HG02798 (cell line): ENCODE data around the gene ZDHHC21.
A peak's percentile ranks its signal among the peaks of the same experiment; 100 is the strongest.
"Not testable (repeated sequence)": the region's sequence is repeated elsewhere in the genome, so short reads cannot be mapped to it uniquely, and the experiment has no call there.

ENCODE experiments used
- ATAC-seq: cut with Tn5 transposase; IDR thresholded peaks from one replicate; pipeline ENCODE4 v1.9.1; 2021; ENCODE audit warnings: mild to moderate bottlenecking; ENCODE audit not compliant: unreplicated experiment, poor library complexity

ZDHHC21 gene

DNA sequence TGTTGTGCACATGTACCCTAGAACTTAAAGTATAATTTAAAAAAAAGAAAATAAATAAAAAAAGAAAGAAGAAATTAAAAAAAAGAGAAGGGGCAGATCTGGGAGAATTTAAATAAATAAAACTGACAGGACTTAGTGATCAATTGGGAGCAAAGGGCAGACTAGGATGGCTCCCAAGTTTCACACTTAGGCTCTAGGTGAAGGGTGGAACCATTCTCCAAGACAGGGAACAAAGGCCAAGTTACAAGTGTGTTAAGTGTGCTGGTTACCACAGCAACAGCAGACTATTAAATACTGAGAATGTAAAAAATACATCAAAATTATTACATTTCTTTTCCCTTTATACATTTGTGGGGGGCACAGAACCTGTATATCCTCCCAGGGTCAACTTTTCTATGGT, 7.1 kb downstream of the ZDHHC21 start:
- ATAC-seq, result no peak

DNA sequence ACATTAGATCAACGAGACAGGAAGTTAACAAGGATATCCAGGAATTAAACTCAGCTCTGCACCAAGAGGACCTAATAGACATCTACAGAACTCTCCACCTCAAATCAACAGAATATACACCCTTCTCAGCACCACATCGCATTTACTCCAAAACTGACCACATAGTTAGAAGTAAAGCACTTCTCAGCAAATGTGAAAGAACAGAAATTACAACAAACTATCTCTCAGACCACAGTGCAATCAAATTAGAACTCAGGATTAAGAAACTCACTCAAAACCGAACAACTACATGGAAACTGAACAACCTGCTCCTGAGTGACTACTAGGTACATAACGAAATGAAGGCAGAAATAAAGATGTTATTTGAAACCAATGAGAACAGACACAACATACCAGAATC, 10.6 kb downstream of the ZDHHC21 start:
- ATAC-seq, result not testable (repeated sequence)

- ATAC-seq, result no peak
Observed at GRCh38 chr9:14678776-14679175, 14.5 kb downstream of the ZDHHC21 start.

- no peak for ATAC-seq
Observed at GRCh38 chr9:14677872-14678271, 15.4 kb downstream of the ZDHHC21 start.

DNA sequence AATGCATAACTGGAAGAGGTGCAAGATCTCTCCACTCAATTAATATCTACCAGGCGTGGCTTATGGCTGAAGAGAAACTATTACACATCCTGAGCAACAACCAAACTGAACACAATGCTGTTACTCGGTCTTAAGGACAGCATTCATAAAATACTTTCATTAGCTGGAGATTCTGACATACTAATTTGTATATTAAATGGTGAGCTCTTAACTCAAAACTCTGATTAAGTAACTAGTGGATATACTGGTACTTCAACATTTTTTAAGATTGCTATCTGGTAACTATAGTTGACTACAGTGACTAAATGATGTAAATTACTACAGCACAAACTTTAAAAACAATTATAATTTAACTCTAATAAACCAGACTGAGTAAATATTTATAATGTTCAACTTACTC, 15.8 kb downstream of the ZDHHC21 start:
- ATAC-seq, result no peak

DNA sequence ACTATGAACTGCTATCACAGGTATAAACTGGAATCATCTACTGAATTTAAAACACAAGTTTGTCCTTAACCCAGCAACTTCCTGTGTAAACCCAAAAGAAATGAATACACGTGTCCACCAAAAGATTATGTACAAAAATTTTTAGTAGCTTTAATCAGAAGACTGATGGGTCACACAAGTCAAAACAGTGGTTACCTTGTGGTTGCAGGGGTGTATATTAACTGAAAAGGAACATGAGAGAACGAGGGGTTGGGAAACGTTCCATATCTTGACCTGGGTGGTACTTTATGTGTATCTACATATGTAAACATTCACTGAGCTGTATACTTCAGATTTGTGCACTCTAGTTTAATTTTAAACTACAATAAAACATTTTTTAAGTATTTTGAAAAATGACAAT, 18.6 kb downstream of the ZDHHC21 start:
- no peak for ATAC-seq

DNA sequence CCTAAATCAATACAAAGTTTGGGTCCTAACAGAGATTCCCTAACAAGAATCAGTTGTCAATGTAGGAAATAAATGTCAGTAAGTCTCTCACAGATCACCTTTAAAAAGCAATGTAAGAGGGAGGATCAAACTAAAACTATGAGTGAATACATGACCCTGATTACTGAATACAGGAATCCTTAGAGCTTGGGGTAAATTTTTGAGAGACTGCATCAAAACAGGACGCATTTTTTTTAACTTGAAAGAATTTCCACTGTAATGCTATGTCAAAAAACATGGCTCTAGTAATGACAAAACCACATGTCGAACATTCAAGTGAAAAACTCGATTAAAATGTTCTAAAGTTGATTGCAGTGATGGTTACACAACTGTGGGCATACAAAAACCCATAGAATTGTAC, 21.9 kb downstream of the ZDHHC21 start:
- ATAC-seq, result no peak

DNA sequence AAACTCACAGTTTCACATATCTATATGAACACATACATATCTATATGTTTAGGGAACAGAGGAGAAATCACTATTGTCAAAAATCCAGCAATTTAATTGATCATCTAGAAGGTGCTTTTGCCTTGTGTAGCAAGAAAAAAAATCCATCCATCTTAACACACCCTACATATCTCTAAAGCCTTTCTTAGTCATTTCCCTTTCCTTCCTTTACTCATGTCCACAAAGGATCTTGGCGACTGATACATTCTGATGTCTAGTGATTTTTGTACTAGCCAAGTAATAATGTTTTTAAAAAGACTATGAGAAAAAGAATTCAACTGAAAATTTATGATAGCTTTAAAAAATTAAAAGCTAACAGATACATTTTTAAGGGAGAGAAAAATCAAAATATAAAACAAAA, 22.5 kb downstream of the ZDHHC21 start:
- no peak for ATAC-seq

- ATAC-seq, result not testable (repeated sequence)
Observed at GRCh38 chr9:14664022-14664421, 29.2 kb downstream of the ZDHHC21 start.

GRCh38 chr9:14662060-14662453, 31.2 kb downstream of the ZDHHC21 start:
- no peak for ATAC-seq

DNA sequence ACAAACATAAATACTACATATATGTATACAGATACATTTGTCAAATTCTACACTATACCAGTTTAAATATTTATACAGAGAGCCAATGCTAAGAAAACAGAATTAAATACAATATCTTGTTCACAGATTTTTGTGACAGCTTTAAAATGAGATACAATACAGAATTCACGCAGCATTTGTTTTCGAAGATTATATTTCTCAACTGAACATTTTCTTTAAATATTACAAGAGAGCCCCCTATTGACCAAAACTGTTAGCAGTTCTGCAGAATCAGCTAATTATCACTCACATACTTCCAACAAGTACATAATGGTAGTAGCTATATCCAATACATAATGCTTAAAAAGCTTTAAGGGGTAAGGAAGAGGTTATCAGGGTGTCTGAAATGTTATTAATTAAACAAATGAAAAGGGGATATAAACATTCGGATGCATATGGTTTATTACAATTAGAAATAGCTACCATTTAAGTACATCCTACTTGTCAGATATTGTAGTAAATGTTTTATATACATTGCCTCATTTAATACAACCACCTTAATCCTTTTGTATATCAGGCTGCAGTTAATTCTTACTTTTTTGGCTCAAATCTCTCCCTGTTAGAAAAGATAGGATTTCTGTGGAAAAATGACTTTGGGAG, 31.7 kb downstream of the ZDHHC21 start:
- no peak for ATAC-seq

GRCh38 chr9:14660721-14661120, 32.5 kb downstream of the ZDHHC21 start:
- no peak for ATAC-seq

DNA sequence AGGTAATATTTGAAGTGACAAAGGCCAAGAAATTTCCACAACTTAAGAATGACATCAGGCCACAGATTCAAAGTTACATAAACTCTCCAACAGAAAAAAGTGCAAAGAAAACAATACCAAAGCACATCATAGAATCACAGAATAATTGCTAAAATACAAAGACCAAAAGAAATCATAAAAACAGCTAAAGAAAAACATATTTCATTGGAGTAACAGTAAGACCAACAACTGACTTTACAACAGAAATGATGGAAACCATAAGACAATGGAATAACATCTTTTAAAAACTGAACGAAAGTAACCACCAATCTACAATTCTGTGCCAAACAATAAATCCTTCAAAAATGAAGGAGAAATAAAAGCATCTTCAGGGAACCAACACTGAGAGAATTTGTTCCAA, 38.3 kb downstream of the ZDHHC21 start:
- ATAC-seq, result no peak

GRCh38 chr9:14653511-14653910, 39.7 kb downstream of the ZDHHC21 start:
- ATAC-seq, result no peak

GRCh38 chr9:14652729-14653377, 40.4 kb downstream of the ZDHHC21 start:
- ATAC-seq, result peak; percentile 34

GRCh38 chr9:14650596-14650995, 42.6 kb downstream of the ZDHHC21 start:
- no peak for ATAC-seq

DNA sequence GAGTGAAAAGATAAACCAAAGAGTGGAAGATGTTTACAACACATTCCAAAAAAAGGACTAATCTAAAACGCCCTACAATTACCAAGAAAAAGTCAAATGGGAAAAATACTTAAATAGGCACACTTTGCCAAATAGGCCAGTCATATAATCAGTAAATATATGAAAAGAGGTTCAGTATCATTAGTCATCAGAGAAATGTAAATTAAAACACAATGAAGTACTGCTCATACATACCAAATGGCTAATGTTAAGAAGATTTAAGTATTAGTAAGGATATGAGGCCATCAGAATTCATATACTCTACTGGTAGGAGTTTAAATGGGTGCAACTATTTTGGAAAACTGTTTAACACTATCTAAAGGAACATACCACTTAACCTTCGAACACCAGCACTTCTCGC, 47.6 kb downstream of the ZDHHC21 start:
- no peak for ATAC-seq

- ATAC-seq, result no peak
Observed at GRCh38 chr9:14640967-14641366, 52.3 kb downstream of the ZDHHC21 start.

DNA sequence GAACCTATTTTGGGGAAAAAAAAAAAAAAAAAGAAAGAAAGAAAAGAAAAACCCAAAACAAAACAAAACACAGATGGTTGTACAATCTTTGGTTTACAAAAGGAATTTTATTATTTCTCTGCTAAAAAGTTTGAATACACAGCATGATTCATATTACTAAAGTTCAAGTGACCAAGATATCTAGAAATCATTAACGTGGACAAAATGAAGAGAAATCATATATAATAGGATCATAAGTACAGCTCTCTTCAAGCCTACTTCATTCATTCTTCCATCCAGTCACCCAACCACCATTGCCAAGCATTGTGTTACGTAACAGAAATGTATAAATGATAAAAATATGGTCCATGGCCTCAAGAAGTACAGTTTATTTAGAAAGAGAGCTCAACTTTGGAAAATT, 52.9 kb downstream of the ZDHHC21 start:
- no peak for ATAC-seq

DNA sequence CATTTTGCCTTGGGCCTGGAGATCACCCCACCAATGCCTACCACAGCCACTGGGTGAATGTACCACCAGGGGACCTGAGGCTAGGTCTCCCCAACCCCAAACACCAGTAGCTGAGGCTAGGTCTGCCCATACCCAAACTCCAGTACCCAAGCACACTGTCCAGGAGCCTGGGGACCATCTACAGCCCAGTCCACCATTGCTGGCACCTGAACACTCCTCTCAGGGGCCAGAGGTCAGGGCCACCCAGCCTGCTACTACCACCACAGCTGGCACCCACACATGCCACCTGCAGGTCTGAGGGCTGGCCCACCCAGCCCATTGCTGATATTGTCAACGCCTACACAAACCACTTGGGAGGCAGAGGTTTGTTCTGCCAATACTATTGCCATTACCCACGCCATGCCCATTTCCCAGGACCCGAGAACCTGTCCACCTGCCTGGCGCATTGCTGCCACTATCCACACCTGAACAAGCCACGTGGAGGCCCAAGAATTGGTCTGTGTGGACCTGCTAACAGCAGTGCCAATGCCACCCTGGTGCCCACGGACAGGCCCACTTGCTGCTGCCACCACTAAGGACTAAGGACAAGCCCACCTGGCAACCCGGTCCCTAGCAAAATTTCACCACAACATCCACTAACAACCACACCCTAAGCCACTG, 59.2 kb downstream of the ZDHHC21 start:
- ATAC-seq, result no peak

- no peak for ATAC-seq
Observed at GRCh38 chr9:14633148-14633547, 60.1 kb downstream of the ZDHHC21 start.

DNA sequence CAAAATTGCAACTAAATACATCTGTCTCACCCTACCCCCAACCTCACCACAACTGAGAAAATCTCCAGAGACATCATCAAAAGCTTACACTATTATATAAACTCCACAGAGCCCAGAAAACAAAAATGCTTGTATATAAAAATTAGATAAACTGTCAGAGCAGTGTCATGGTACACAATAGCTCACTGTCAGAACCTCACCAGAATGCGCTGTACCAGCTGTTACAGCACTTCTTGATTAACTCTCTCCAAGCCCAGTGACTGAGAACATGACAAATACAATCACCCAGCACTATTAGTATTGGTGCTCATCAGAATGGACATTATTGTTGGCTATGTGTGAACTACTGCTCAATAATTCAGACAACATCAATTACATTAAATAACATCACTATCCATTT, 65.7 kb downstream of the ZDHHC21 start:
- no peak for ATAC-seq
